GM18951 (cell line): Measurements from ENCODE around the gene TOP2A.

Experiments used
- POLR2A ChIP-seq: IDR thresholded peaks from 4 replicates; pipeline ENCODE4 v1.6.1; 2011; ENCODE audit warnings: mild to moderate bottlenecking; ENCODE audit not compliant: insufficient read length, insufficient read depth; ENCODE audit errors: extremely low read depth
- in situ Hi-C: fragments of 300-500 bp; cut with MboI; formaldehyde crosslinking; loops from one replicate; pipeline ENCODE4 v1.12.0; 2022; ENCODE audit warnings: low sequenced_read_pairs, mixed read lengths, inconsistent platforms; ENCODE audit not compliant: unreplicated experiment

Gene TOP2A

DNA sequence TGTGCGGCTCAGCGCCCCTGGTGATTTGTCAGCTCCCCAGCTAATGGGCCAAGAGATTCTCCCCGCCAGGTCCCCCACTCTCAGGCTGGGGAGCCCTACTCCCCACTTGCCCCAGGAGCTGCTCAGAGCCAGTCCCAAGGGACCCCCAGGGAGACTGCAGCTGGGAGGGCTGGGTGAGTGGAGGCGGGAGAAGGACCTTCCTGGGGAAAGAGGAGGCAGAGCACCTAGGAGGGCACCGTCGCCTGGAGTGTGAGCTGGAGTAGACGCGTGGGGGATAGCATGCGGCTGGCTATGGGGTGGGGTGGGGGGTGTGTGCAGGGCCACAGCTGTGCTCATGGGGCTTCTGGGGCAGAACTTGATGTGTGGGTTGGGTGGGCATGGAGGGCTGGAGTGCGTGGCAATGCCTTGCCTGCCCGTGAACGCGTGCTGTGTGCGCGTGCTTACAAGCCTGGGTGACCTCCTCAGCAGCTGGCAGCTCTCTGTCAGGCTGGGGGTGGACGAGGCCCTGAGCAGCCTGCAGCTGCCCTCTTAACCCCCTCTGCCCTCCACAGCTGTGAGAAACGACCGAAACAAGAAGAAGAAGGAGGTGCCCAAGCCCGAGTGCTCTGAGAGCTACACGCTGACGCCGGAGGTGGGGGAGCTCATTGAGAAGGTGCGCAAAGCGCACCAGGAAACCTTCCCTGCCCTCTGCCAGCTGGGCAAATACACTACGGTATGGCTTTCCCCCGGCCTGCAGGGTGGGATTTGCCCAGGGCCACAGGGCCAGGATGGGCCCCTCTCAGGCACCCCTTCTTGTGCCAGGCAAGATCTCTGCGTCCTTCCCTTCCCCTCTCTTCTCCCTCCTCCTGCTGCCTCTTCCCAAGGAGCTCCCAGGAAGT lies 66.1 kb downstream of the TOP2A start:
- in situ Hi-C loops, result loop anchor here (5.0 kb wide), 1 partner anchor 49 kb away; no protein-coding TSS in a partner anchor
- TF ChIP-seq POLR2A, result no peak

DNA sequence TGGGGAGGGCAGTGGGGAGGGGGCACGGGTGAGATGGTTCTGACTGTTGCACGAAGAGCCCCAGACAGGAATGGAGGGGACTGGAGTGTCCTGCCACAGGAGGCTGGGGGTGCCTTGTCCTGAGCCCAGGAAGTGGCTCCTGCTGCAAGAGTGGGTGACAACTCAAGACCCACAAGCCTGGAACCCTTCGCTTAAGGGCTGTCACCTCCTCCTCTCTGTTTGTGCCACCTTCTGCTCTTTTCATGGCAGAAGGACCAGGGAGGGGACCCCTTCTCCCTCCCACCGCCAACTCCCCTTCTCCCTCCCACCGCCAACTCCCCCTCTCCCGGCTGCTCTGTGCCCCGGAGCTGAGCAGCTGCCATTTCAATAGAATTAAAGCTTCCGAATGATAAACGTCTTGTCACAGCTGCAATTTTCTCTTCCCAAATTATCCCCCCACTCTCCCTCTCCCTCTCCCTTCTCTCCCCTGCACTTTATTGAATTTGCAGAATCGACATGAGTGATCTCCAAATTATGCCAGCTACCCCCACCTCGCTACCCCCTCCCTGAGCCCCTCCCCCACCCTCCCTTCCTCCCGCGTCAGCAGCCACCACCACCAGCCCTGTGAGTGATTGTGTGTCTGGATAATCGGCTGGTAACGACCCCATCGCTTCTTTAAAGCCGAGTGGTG lies 66.9 kb downstream of the TOP2A start:
- no peak for TF ChIP-seq POLR2A
- in situ Hi-C loops, result loop anchor here (5.0 kb wide), 1 partner anchor 49 kb away; no protein-coding TSS in a partner anchor

DNA sequence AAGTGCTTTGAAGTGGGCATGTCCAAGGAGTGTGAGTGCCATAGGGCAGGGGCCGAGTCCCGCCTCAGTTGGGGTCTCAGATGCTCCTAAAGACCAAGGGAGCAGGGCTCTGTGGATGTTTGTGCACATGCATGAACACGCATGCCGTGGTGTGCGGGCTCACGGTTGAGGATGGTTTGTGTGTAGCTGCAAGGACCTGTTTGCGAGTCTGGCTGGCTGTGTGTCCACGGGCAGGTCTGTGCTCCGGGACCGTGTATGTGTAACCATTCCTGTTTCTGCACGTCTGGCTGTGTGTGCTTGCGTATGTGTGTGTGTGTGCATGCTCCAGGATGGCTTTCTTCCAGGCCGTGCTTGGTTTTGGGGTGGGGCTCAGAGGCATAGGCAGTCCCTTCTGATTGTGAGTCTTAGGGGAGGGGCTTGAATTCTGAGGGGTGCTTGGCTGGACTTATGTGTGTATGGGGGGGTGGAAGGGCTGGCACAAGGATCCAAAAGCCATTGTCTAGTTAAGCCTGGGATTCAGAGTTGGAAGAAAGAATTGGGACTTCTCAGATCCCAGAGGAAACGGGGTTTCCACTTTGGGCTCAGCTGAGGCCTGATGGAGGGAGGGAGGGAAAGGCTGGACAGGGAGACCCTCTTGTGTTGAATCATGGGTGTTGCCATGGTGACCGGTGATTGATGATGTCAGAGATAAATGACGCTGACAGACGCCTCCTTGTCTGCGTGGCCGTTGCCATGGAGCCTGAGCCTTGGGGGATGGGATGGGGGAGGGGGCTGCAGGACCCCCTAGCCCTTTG lies 67.6 kb downstream of the TOP2A start:
- TF ChIP-seq POLR2A, result no peak
- in situ Hi-C loops, result loop anchor here (5.0 kb wide), 1 partner anchor 48 kb away; no protein-coding TSS in a partner anchor

DNA sequence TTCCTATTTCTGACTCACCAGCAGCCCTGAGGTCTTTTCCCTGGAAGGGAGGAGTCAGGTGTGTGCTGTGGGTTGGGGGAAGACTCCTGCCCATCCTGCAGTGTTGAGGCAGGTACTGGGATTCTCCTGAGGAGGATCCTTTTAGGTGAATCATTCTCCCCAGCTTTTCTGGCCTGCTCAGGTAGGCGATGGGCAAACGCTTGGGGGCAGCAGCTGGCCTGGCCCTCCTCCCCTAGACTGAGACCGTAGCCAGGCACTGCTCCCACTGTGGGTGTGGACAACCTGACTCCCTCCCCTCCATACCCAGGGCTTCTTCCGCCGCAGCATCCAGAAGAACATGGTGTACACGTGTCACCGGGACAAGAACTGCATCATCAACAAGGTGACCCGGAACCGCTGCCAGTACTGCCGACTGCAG lies 68.2 kb downstream of the TOP2A start:
- no peak for TF ChIP-seq POLR2A
- in situ Hi-C loops, result no loop called here

DNA sequence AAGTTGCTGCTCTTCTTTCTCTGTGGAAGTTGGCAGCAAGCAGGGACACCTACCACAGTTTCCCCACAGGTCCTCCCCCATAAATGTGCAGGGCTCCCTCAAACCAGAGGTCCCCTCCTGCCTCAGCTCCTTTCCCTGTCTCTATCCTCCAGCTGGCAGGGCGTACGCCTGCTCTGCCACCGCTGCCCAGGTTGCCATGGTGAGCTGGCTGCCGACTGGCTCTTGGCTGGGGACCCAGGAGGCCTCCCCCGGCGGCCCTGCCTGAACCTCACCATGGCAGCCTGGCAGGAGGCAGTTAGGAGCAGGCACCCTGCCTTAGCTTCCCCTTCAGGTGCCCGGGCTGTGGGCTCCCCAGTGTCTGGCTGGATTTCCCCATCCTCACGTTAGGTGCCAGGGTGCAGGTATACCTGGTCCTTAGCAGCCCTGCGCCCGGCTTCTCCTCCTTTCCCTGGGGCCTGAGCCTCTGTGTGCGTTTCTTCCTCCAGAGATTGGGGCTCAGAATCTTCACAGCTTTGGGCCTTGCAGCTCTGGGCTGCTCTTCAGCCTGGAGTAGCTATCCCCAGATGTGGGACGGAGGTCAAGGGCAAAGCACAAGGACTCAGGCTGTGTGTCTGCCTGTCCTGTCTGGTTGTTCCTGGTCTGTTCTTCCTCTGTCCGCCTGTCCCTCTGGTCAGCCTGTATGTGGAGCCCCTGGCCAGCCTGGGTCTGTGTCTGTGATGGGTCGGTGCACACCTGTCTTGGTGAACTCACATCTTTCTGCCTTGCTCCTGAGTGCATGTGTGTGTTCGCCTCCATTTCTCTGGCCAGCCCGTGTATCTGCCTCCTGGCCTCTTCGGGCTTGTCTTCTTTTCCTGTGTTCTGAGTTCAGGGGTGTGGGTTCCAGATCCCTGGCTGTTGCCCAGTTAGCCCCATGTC lies 68.9 kb downstream of the TOP2A start:
- TF ChIP-seq POLR2A, result no peak
- in situ Hi-C loops, result no loop called here

DNA sequence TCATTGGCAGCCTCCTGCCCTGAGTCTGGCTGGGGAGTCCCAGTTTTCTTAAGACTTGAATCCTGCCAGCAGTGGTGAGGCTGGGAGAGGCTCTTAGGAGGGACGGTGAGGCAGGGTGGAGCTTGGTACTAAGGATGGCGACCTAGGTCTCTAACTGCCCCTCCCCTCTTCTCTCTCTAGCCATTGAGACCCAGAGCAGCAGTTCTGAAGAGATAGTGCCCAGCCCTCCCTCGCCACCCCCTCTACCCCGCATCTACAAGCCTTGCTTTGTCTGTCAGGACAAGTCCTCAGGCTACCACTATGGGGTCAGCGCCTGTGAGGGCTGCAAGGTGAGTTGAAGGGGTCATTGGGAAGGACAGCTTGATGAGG lies 69.6 kb downstream of the TOP2A start:
- TF ChIP-seq POLR2A, result no peak
- in situ Hi-C loops, result no loop called here

DNA sequence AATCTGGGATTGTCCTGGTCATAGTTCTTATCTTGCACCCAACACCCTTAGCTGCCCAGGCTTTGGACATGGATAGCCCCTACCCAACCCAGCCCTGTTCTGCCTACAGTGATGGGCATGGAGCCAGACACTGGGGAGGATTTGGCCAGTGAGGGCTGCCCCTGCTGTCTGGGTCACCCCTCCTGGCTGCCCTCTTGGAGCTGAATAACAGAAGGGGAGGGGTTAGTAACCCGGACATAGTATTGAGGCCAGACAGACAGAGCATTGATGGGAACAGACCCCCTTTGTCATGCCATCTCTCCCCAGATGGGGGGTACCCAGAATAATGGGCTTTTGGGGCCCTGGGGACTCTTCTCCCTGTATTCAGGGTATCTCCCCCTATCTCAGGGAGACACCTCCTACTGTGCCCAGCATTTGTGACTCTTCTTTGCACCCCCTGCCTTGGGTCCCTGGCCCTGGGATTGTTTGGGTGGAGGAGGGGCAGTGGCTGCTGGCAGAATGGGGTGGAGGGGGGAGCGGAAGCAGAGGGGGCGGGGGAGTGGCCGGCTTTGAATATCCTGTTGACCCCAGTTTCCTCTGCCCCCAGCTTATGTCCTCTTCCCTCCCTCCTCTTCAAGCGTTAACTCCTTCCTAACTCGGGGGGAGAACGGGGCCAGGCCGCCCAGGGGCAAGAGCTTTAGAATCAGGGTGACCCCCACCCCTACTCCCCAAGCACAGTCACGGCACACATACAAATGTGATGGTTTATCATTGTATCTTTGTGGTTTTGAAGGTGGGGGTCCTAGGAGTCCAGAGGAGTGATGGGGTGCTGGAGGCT lies 70.2 kb downstream of the TOP2A start:
- no peak for TF ChIP-seq POLR2A
- in situ Hi-C loops, result no loop called here

DNA sequence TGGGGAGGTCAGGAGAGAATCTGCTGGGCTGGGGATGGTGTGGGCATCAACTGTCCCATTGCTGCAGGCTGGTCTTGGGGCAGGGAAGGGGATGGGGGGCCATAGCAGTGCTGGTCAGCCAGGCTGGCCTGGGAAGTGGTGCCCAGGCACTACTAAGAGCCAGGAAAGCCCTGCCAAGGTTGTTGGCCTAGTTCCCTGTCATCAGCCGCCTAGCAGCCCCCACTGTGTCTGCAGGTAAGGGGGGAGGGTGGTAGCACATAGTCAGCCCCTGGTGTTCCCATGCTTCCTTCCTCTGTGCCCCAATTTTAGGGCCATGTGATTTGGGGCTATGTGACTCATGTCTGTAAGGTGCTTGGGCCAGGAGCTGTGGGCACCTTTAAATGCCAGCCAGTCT lies 70.9 kb downstream of the TOP2A start:
- no peak for TF ChIP-seq POLR2A

DNA sequence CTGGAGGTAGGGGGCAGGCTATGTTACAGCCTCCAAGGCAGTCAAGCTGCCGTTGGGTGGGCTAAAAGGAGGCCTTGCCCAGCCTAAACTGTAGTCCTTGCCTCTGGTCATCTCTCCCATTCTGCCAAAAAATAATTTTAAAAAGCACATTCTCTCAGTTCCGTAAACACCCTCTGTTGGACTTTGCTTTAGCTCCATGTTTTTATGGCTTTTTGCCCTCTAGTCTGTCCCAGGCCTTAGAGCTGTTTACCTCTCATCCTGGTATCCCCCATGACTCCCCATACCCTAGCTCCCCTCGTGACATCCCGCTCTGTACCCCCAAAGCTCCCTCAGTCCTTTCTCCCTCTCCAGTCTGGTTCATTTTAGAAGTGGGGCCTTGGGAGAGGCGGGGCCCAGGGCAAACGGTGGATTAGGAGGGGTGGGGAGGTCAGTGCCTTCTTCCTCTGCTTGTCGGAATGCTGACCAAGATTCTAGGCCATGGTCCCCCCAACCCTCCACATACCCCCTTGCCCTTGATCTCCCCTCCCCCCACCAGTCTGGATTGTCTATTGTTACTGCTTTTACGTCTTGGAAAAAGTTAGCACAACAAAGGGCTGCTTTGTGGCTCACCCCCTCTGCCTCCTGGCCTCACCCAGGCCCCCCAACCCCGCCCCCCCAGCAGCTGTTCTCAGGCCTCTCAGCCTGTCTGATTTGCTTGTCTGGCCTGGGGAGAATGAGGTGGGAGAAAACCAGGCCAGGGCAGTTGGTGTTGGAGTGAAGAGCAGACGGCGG lies 71.5 kb downstream of the TOP2A start:
- no peak for TF ChIP-seq POLR2A
- in situ Hi-C loops, result no loop called here

More for the DNA sequence above, 70.9 kb downstream of the TOP2A start:
- in situ Hi-C loops, result no loop called here

DNA sequence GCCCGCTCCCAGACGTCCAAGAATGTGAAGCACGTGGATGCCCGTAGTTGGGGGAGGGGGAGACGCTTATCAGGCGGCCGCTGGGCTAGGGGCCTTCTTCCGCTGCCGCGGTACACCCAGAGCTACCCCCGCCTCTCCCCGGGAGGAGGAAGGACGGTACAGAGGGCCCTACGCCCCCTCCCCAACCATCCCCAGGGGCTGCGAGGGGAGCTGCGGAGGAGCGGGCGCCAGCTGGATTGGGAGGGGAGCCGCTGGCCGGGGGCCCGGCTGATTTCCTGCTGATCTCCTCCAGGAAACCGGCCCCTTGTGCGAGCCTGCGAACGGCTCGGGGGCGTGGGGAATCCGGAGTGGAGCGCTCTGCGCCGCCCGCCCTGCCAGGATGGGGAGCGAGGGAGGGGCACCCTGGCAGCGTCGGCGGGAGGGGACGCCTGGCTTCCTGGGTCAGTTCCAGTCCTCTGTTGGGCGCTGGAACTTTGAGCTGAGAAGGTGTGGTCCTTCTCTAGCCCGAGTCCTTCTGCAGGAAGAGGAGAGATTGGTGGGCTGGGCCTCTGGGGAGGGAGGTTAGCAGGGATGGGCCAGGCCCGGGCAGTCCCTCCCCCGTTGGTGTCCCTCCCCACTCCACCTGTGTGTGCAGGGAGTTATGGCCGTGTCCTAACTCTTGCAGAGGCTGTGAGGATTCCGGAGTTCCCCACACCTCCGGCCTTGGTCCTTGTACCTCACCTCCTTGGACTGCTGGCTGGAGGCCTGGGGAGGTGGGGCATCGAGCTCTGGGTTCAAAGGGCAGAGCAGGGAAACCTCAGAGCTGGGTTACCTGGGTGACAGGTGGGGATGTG lies 72.3 kb downstream of the TOP2A start:
- TF ChIP-seq POLR2A, result no peak
- in situ Hi-C loops, result no loop called here
